ENCODE data around the gene PGM5. TPM values are rescaled to one million over a fixed set of nuclear protein-coding genes. Genes with fewer than 3 reads are reported as not detected.
"Not testable (repeated sequence)": the region's sequence is repeated elsewhere in the genome, so short reads cannot be mapped to it uniquely, and the experiment has no call there.

The PGM5 gene
- total and polyA plus RNA-seq, 2 experiments from 2014 or later = not detected

DNA sequence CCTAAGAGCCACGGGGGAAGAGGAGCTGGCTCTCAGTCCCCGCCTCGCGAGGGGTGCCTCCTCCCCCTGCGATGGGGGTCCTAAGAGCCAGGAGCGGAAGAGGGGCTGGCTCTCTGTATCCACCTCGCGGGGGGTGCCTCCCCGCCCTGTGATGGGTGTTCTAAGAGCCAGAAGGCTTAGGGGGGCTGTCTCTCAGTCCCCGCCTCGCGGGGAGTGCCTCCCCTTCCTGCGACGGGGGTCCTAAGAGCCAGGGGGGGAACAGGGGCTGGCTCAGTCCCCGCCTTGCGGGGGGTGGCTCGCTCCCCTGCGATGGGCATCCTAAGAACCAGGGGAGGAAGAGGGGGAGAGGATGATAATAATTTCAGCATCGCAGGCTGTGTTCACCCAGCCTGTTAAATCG, 31.9 kb upstream of the PGM5 start:
- not testable (repeated sequence) for H4K20me1 ChIP-seq (replicated peaks; ENCODE audit: insufficient read depth); H3K36me3 Mint-ChIP-seq (ENCODE audit: low read depth); H3K27me3 Mint-ChIP-seq (ENCODE audit: insufficient read depth, low read depth, poor library complexity); H3K27ac Mint-ChIP-seq; DNase-seq (ENCODE audit: low spot score); H3K9me2 ChIP-seq (ENCODE audit: insufficient read depth); H3K4me3 ChIP-seq; H3K9me3 Mint-ChIP-seq; H3K4me1 Mint-ChIP-seq; H3K4me3 Mint-ChIP-seq; H3K36me3 ChIP-seq (ENCODE audit: insufficient read depth); ATAC-seq; H3K4me1 ChIP-seq (ENCODE audit: insufficient read depth); H3K79me2 ChIP-seq (replicated peaks; ENCODE audit: insufficient read depth); H2AFZ ChIP-seq; H3K27ac ChIP-seq (ENCODE audit: low read depth); H3K4me2 ChIP-seq; H3F3A ChIP-seq (replicated peaks; ENCODE audit: low read depth)
- peaks cover 14% of the 10 kb centered on the region for H3K27me3 ChIP-seq (ENCODE audit: insufficient read depth)

GRCh38 chr9:68329106-68329505, 27.3 kb upstream of the PGM5 start:
- ATAC-seq = peak; percentile 80
- H3K9me2 ChIP-seq (ENCODE audit: insufficient read depth); H3K27me3 ChIP-seq (ENCODE audit: insufficient read depth); H3K27me3 Mint-ChIP-seq (ENCODE audit: insufficient read depth, low read depth, poor library complexity); H3K4me2 ChIP-seq; H3K4me3 Mint-ChIP-seq; H3K79me2 ChIP-seq (replicated peaks; ENCODE audit: insufficient read depth); H3K27ac ChIP-seq (ENCODE audit: low read depth); H3K4me1 Mint-ChIP-seq; H3K4me1 ChIP-seq (ENCODE audit: insufficient read depth); H3K27ac Mint-ChIP-seq; H3K36me3 ChIP-seq (ENCODE audit: insufficient read depth); DNase-seq (ENCODE audit: low spot score); H3K36me3 Mint-ChIP-seq (ENCODE audit: low read depth); H2AFZ ChIP-seq; H3K9me3 Mint-ChIP-seq; H3K4me3 ChIP-seq; H3F3A ChIP-seq (replicated peaks; ENCODE audit: low read depth); H4K20me1 ChIP-seq (replicated peaks; ENCODE audit: insufficient read depth): not testable (repeated sequence)

DNA sequence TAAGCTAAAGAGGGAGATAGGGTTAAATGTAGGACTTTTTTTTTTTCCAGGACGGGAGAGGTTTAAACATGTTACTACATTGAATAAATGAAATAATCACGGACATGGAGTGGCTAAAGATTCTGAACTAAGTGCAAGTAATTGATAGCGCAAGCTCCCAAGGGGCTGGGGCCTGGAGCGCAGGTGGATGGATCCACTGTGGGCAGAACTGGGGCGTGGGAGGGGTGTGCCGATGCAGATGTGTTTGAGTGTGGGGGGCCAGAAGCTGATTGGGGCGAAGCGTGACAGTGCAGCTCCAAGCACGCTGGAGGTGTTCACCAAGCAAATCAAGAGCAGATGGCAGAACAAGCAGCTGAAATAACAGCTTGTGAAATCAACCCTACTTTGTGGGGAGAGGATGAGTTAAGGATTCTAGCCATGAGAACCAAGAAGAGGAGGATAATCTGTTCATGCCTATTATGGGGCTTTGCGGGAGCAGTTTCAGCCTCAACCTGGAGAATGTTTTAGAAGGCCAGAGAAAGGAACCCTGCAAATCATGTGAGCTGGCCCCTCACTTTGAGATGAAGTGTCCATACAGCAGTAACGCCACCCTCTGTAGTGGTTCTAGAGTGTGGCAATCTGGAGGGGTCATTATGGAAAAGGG, 25.8 kb upstream of the PGM5 start:
- not testable (repeated sequence) for H3K9me2 ChIP-seq (ENCODE audit: insufficient read depth); H3K4me3 ChIP-seq; ATAC-seq; H3K27me3 ChIP-seq (ENCODE audit: insufficient read depth); H3F3A ChIP-seq (replicated peaks; ENCODE audit: low read depth); H3K36me3 Mint-ChIP-seq (ENCODE audit: low read depth); H3K4me3 Mint-ChIP-seq; H3K4me2 ChIP-seq; H2AFZ ChIP-seq; H3K4me1 ChIP-seq (ENCODE audit: insufficient read depth); H3K27ac ChIP-seq (ENCODE audit: low read depth); H3K4me1 Mint-ChIP-seq; H3K79me2 ChIP-seq (replicated peaks; ENCODE audit: insufficient read depth); H3K27ac Mint-ChIP-seq; H3K36me3 ChIP-seq (ENCODE audit: insufficient read depth); H4K20me1 ChIP-seq (replicated peaks; ENCODE audit: insufficient read depth); H3K27me3 Mint-ChIP-seq (ENCODE audit: insufficient read depth, low read depth, poor library complexity); H3K9me3 Mint-ChIP-seq; DNase-seq (ENCODE audit: low spot score)

- H3K4me2 ChIP-seq; H2AFZ ChIP-seq; H3K36me3 Mint-ChIP-seq (ENCODE audit: low read depth); DNase-seq (ENCODE audit: low spot score); H3K79me2 ChIP-seq (replicated peaks; ENCODE audit: insufficient read depth); H3K27ac Mint-ChIP-seq; H3K9me3 Mint-ChIP-seq; H3K27ac ChIP-seq (ENCODE audit: low read depth); H4K20me1 ChIP-seq (replicated peaks; ENCODE audit: insufficient read depth); H3K27me3 Mint-ChIP-seq (ENCODE audit: insufficient read depth, low read depth, poor library complexity); H3K9me2 ChIP-seq (ENCODE audit: insufficient read depth); H3K36me3 ChIP-seq (ENCODE audit: insufficient read depth); H3K27me3 ChIP-seq (ENCODE audit: insufficient read depth); H3K4me1 Mint-ChIP-seq; H3K4me1 ChIP-seq (ENCODE audit: insufficient read depth); H3K4me3 ChIP-seq; H3K4me3 Mint-ChIP-seq; H3F3A ChIP-seq (replicated peaks; ENCODE audit: low read depth); ATAC-seq: not testable (repeated sequence)
Measured at GRCh38 chr9:68332122-68332521, 24.3 kb upstream of the PGM5 start.

- not testable (repeated sequence) for H3F3A ChIP-seq (replicated peaks; ENCODE audit: low read depth)
Measured at GRCh38 chr9:68335935-68336334, 20.5 kb upstream of the PGM5 start.

DNA sequence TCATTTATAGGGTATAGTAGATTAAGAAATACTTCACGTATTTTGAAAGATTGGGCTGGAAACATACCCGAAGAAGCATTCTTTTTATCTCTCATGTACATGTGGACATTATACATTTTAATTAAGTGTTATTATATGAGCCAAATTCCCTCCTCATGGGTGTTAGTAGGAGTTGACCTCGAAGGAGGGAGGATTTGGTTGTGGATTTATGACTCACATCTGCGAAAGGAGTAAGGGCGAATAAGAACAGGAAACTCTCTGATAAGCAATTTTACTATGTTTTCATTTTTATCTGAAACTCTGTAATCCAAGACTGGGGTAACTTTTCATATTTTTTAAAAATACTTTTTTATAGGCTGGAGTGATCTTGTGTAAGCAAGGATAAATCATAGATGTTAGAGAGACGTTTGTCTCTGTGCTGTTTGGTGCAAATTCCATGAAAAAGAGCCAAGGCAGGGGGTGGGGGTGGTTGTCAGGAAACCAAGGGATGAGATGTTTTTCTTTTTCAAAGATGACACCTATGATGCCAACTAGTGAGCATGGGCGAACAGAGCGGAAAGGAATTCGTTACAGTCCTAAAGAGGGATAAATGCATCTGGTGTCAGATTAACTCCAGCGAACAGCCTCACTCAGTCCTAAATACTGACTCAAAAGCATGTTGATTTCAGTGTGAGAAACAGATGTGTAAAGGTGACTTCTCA, 19.6 kb upstream of the PGM5 start:
- not testable (repeated sequence) for H4K20me1 ChIP-seq (replicated peaks; ENCODE audit: insufficient read depth); H3K9me3 Mint-ChIP-seq; H3K27ac Mint-ChIP-seq; H3K36me3 Mint-ChIP-seq (ENCODE audit: low read depth); H3K27me3 ChIP-seq (ENCODE audit: insufficient read depth); H3K4me3 ChIP-seq; H3K27me3 Mint-ChIP-seq (ENCODE audit: insufficient read depth, low read depth, poor library complexity); H3K79me2 ChIP-seq (replicated peaks; ENCODE audit: insufficient read depth); H3K4me1 Mint-ChIP-seq; H3K4me2 ChIP-seq; H3K4me1 ChIP-seq (ENCODE audit: insufficient read depth); H3F3A ChIP-seq (replicated peaks; ENCODE audit: low read depth); H2AFZ ChIP-seq; H3K27ac ChIP-seq (ENCODE audit: low read depth); H3K36me3 ChIP-seq (ENCODE audit: insufficient read depth); ATAC-seq; H3K9me2 ChIP-seq (ENCODE audit: insufficient read depth); H3K4me3 Mint-ChIP-seq; DNase-seq (ENCODE audit: low spot score)

More at GRCh38 chr9:68335935-68336334, 20.5 kb upstream of the PGM5 start:
- H3K4me2 ChIP-seq; H2AFZ ChIP-seq; H3K9me3 Mint-ChIP-seq; H3K4me3 Mint-ChIP-seq; DNase-seq (ENCODE audit: low spot score); H3K4me1 ChIP-seq (ENCODE audit: insufficient read depth); H3K4me1 Mint-ChIP-seq; H3K36me3 ChIP-seq (ENCODE audit: insufficient read depth); H3K79me2 ChIP-seq (replicated peaks; ENCODE audit: insufficient read depth); H3K27ac Mint-ChIP-seq; ATAC-seq; H3K27ac ChIP-seq (ENCODE audit: low read depth); H3K27me3 Mint-ChIP-seq (ENCODE audit: insufficient read depth, low read depth, poor library complexity); H3K9me2 ChIP-seq (ENCODE audit: insufficient read depth); H3K4me3 ChIP-seq; H3K36me3 Mint-ChIP-seq (ENCODE audit: low read depth); H3K27me3 ChIP-seq (ENCODE audit: insufficient read depth); H4K20me1 ChIP-seq (replicated peaks; ENCODE audit: insufficient read depth): not testable (repeated sequence)

All from GM23338 (cell line).